Hindlimb muscle (tissue), 1 donor: ENCODE measurements around the gene KRTAP1-5. TPM values are rescaled to one million over a fixed set of nuclear protein-coding genes. Genes with fewer than 3 reads are reported as not detected.
"Not testable (repeated sequence)": the region's sequence is repeated elsewhere in the genome, so short reads cannot be mapped to it uniquely, and the experiment has no call there.

ENCODE experiments used
- DNase-seq: peaks from one replicate; pipeline ENCODE4 v3.0.0-alpha.2; 2013
- polyA plus RNA-seq: library from polyadenylated mRNA; unstranded; fragments of 120-200 nt; gene quantifications from one replicate; pipeline ENCODE4 v1.2.1, GENCODE V29; 2013; ENCODE audit not compliant: insufficient read length

The KRTAP1-5 gene
- polyA plus RNA-seq, 1 donor: not detected

DNA sequence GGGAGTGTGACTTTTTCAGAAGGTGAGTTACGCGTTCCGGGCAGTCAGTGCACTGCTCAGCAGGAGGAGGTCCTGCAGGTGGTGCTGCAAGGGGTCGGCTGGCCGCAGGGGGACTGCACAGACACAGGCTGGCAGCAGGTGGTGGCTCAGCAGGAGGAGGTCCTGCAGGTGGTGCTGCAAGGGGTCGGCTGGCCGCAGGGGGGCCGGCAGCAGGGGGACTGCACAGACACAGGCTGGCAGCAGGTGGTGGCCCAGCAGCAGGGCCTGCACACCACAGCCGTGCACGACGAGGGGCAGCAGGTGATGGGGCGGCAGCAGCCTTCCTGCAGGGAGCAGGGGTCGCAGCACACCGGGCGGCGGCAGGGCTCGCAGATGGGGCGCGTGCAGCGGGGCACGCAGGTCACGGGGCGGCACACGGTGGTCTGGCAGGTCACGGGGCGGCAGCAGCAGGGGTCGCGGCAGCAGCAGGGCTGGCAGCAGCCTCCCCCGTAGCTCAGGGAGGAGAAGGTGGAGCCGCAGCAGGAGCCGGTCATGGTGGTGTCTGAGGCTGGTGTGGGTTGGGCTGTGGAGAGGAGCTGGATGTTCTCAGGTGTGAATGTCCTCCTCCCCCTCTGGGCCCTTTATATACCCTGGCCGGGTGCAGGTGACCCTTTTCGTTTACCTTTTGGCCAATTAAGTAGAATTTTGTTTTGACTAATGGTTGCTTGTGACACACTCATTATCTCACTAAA lies 19.9 kb upstream of the KRTAP1-5 start, which contains the start of gene KRTAP2-1:
Gene KRTAP2-1 (minus strand): TSS at position 582 of the 731 bp plus-strand sequence. CDS start 49 bp downstream, at position 533.
- not testable (repeated sequence) for DNase-seq

DNA sequence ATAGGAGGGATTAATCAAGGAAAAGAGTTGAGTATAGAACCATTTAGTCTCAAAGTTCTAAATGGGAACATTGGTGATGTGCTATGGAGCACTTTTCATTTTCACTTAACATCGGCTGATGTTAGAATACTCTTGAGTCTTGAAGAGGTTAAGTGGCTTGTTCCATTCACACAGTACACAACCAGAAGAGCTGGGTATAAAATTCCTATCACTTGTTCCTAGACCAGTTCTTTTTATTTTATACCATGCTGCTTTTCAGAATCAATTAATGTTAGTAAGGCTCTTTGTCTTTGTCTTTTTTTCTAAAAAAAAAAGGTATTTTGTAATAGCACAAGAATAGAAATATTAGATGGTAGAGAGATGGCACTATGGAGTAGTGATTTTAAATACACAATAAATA lies 15.9 kb upstream of the KRTAP1-5 start:
- no peak for DNase-seq

DNA sequence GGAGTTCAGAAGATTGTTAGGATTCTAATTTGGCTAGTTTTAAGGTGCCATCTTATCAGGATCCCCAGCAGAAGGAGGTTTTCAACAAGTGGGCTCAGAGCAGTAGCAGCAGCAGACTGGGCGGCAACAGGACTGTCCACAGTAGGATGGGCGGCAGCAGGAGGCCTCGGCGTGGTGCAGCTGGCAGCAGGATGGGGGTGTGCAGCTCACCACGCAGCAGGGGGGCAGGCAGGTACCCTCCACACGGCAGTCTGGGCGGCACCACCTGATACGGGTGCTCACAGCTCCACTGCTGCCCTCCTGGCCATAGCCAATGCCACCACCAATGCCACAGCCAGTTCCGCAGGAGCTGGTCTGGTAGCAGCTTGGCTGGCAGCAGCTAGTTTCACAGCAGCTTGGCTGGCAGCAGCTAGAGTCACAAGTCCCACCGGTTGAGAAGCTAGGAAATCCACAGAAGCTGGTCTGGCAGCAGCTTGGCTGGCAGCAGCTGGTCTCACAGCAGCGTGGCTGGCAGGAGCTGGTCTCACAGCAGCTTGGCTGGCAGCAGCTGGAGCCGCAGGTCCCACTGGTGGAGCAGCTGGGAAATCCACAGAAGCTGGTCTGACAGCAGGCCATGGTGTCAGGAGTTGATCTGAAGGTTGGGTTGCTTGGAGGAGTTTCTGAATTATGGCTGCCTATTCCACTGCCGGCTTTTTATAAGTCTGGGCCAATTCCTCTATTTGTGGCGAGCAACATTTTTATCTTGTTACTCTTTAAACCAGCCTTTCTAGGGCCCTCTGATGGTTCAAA lies 14.0 kb upstream of the KRTAP1-5 start, which contains the start of gene KRTAP1-1:
Gene KRTAP1-1 (minus strand): TSS at position 668 of the 789 bp plus-strand sequence. CDS start 53 bp downstream, at position 615.
- peak; percentile 6 for DNase-seq

DNA sequence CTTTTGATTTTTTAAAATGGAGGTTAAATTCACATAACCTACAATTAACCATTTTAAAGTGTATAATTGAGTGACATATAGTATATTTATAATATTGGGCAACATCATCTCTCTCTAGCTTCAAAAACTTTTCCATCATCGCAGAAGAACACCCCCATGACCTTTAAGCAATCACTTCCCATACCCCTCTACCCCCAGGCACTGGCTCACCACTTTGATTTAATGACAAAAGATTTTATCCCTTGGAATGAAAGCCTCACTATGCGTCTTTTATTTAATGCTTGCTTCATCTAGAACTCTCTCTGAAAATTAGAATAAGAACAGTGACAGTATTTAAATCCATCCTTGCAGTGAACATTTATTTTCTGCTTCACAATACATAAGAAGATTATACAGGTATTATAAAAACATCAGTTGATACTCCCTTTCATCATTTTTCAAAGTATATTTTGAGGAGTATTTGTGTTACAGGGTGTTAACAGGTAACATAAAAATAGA lies 10.9 kb upstream of the KRTAP1-5 start:
- no peak for DNase-seq

DNA sequence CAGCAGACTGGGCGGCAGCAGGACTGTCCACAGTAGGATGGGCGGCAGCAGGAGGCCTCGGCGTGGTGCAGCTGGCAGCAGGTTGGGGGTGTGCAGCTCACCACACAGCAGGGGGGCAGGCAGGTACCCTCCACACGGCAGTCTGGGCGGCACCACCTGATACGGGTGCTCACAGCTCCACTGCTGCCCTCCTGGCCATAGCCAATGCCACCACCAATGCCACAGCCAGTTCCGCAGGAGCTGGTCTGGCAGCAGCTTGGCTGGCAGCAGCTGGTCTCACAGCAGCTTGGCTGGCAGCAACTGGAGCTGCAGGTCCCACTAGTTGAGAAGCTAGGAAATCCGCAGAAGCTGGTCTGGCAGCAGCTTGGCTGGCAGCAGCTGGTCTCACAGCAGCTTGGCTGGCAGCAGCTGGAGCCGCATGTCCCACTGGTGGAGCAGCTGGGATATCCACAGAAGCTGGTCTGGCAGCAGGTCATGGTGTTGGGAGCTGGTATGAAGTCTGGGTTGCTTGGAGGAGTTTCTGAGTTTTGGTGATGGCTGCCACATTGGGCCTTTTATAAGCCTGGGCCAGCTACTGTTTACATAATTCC lies 7.4 kb upstream of the KRTAP1-5 start, which contains the start of gene KRTAP1-3:
Gene KRTAP1-3 (minus strand): TSS at position 529 of the 590 bp plus-strand sequence. CDS start 53 bp downstream, at position 476.
- DNase-seq: not testable (repeated sequence)

DNA sequence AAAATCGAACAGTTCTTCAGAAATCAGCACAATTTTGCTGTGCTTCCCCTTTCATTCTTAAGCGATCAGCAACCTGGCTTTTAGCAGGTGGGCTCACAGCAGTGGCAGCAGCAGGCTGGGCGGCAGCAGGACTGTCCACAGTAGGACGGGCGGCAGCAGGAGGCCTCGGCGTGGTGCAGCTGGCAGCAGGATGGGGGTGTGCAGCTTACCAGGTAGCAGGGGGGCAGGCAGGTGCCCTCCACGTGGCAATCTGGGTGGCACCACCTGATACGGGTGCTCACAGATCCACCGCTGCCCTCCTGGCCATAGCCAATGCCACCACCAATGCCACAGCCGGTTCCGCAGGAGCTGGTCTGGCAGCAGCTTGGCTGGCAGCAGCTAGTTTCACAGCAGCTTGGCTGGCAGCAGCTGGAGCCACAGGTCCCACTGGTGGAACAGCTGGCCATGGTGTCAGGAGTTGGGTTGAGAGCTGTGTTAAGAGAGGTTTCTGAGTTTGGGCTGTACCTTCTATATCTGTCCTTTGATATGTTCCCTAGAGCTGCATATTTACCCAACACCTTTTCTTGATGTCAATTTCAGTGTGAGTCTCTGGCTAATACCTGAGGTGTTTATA lies 2.7 kb upstream of the KRTAP1-5 start, which contains the start of gene KRTAP1-4:
Gene KRTAP1-4 (minus strand): TSS at position 563 of the 613 bp plus-strand sequence. CDS start 117 bp downstream, at position 446.
- DNase-seq: no peak

DNA sequence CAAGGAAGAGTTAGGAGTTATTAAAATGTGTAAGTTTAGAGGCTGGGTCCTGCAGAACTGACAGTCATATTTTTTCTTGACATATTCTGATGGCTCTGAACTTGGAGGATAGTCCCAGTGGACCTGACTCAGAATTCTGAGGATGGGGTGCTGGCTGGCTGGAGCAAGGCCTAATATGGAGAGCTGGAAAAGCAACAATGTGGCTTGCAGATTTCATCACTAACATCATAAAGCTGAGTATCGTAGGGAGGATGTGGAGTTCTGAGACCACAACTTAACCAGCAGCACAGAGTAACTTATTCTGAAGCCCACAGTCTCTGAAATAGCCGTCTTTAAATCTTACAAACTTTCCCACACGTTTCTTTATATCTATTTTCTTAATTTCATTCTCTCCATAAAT lies 2.3 kb downstream of the KRTAP1-5 start:
- DNase-seq: no peak

DNA sequence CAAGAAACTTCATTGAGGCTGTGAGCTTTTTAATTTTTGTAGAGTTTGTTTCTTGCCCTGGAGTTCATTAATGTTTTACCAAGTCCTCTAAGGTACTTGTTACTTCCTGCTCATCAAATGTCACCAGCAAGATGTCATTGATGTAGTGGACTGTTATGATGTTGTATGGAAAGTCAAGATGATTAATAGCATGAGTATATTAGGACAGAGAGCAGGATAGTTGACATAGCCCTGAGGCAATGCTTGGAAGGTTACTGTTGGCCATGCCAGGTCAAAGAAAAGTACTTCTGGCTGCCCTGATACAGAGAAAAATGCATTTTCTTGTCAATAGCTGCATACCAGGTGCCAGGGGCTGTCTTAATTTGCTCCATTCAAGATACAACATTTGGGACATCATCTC lies 6.7 kb downstream of the KRTAP1-5 start:
- no peak for DNase-seq

DNA sequence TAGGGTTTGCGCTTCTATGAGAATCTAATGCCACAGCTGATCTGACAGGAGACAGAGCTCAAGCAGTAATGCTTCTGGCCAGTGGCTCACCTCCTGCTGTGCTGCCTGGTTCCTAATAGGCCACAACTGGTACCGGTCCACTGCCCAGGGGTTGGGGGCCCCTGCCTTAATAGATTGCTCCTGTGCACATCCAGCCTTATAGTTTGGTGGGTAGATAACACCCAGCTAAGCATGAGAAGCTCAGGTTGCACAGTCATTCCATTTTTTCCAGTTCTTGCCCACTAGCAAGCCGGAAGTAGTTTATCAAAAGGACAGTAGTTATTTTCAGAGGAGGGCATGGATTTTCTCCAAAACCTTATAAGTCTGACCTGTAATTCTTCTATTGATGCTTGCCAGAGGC lies 7.6 kb downstream of the KRTAP1-5 start:
- DNase-seq: no peak

DNA sequence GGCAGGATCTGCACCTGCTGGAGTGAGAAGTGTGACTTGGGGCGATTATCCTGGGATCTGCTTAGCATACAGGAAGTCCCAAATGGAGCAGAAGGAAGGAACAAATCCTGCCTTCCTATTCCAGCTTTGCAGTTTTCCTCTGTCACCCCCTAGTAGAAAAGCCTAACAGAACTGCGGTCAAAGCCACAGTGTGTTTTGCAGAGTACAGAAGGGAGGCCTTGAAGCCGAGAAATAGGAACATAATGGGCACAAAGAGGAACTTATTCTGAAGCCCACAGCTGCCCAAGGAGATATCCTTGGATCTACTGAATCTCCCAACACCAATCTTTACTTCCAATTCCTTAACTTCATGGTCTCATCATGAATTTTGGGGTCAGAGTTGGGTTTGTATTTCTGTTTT lies 8.5 kb downstream of the KRTAP1-5 start:
- no peak for DNase-seq

DNA sequence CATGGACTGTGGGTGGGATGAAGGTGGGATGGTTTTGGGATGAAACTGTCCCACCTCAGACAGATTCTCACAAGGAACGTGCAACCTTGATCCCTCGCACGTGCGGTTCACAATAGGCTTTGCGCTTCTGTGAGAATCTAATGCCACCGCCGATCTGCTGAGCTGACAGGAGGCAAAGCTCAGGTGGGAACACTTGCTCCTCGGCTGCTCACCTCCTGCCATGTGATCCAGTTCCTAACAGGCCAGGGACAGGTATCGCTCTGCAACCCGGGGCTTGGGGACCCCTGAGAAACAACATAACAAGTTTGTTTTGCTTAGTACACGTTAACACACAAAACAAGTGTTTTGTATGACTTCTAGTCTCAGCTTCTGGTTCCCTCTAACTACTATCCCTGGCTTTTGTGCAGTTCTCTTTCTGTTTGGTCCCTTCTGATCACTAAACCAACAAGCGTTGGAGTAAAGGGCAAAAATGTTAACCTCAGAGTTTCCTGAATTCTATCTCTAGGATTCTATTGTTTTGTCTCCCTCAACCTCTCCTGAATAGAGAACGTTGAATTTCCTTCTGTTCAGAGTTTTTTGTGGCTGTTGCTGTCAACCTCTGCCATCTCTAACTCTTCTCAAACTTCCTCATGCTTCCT lies 10.3 kb downstream of the KRTAP1-5 start:
- DNase-seq: no peak

DNA sequence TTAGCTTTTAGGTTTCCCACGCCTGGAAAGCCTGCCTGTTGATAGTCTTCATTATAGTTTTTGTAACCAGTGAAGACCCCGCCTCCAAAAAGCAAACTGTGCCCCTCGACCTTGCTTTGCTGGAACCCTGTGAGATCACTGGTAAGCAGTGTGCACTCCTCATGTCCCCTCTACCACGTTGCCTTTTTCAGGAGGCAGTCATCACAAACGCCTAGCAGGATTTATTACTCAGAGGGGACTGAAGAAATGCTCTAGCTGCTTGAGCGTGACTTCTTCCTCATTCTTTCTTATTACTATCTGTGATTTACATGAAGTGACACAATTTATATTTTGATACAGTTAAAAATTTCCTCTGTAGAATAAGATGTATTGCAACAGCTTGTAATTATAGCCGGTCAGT lies 11.6 kb downstream of the KRTAP1-5 start:
- DNase-seq: no peak

DNA sequence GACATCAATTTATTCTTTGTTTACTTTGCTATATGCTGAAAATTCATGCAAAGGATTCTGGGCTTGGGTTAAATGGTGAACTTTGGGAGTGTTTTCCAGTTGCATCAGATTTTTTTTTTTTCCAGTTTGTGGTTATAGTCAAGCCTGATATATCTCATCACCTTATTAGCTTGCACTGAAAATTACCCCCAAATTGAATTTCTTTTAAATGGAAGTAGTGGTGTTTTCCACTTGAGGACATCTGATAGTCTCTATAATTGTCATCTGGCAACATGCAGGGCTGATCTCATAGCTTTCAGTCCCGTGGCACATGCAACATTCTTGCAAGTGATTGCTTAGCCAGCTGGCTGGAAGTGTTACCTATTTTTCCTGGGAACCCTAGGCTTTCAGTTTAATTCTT lies 13.4 kb downstream of the KRTAP1-5 start:
- peak; percentile 9 for DNase-seq

DNA sequence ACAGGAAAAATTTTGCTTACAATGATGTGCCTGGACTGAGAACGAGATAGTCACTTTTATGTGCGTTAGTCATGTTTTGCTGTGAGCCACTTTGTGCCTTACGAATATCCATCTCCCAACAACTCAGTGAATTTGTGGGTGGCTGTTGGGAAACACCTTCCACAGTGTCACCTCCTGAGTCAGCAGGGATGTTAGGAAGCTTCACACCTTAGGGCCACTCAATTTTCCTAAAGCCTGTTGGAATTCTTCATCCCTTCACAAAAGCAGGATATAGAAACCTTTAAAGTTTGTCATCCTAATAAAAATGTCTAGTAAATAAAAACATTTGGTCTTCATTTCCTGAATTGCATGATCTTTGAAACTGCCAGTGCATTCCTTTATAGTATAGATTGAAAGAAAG lies 13.8 kb downstream of the KRTAP1-5 start:
- DNase-seq: no peak

DNA sequence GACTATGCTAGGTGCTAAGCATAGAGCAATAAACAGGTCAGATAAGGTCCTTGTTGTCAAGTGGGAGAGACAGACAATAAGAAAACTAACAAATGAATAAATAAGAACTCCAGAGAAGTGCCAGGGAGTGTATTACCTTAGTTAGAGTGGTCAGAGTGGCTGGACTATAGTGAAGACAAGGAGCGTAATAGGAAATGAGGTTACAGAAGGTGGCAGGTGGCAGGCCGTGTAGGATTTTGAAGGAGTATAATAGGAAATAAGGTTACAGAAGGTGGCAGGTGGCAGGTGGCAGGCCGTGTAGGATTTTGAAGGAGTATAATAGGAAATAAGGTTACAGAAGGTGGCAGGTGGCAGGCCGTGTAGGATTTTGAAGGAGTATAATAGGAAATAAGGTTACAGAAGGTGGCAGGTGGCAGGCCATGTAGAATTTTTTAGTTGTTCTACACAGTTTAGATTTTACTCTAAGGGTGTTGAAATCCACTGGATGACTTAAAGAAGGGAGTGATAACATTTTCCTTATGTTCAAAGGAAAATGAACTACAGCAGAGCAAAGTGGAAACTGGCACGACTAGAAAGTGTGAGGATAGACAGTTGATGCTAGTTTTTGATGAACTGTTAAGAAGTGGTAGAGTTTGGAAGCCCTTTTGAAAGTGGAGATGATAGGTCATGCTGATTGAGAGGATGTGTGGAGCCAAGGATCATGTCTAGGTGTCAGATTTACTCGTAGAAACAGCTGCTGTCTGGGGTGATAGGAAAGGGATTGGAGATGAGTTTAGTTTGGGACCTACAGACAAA lies 14.5 kb downstream of the KRTAP1-5 start:
- DNase-seq: no peak

DNA sequence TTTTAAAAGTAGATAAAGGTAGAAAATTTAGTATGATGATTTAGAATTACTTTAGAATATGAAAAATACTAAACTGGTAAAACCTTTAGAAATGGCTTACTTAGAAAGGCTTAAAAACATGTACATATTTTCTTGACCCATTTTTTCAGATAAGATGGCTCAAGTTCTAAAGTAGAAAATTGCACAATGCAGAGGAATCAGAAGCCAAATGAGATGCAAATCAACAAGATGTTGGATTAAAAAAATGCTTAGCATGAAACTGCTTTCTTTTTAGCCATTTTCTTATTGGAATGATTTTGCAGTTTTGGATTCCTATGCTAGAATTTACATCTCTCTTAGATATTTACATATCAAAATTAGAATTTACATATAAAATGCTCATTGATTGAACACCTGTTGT lies 16.6 kb downstream of the KRTAP1-5 start:
- no peak for DNase-seq

DNA sequence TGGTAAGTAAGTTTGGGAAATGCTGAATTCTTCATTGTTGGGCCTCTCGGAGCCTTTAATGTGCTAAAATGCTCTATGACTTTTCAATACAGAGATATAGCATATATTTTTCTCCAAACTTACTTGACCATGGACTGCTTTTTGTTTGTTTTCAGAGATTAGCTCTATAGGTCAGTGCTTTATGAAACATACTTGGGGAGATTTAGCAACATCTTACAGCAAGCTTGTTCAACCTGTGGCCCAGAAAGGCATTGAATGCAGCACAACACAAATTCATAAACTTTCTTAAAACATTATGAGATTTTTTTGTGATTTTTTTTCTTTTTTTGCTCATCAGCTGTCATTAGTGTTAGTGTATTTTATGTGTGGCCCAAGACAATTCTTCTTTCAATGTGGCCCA lies 17.1 kb downstream of the KRTAP1-5 start:
- no peak for DNase-seq

DNA sequence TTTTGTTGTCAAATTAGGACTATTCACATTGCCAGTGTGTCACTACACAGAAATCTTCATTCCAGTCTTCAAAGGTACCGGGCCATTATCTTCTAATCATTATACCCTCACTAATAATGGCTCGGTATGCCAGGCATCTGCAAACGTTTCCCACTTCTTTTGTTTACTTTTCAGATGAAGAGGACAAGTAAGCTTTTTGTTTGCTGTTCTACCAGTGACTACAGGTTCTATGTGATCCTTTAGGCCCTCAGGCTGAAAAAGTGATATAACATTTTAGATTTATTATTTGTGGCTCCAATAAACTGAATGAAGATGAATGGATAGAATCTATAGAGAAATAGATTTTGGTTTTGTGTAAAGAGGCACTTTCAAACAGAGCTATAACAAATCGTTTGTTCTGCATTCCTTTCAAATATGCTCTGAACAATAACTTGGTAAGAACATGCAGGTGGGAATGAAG lies 17.7 kb downstream of the KRTAP1-5 start:
- no peak for DNase-seq

DNA sequence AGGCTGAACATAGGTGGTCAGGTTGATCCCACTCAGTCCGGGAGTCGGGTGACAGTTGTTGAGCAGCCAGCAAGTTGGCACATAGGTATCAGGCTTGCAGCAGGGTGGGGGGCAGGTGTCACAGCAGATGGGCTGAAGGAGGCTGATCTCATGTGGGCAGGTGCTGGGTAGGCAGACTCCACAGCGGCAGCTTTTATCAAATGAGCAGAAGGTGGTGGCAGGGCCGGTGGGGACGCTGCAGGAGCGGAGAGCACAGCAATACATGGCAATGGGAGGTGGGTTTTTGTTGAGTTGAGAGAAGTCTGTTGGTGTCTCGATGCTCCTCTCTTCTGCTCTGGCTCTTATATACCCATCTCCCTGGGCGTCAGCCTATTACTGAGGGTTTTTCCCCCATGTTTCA lies 18.2 kb downstream of the KRTAP1-5 start, which contains the start of gene KRTAP3-1:
Gene KRTAP3-1 (minus strand): TSS at position 318 of the 400 bp plus-strand sequence. CDS start 54 bp downstream, at position 264.
- no peak for DNase-seq

DNA sequence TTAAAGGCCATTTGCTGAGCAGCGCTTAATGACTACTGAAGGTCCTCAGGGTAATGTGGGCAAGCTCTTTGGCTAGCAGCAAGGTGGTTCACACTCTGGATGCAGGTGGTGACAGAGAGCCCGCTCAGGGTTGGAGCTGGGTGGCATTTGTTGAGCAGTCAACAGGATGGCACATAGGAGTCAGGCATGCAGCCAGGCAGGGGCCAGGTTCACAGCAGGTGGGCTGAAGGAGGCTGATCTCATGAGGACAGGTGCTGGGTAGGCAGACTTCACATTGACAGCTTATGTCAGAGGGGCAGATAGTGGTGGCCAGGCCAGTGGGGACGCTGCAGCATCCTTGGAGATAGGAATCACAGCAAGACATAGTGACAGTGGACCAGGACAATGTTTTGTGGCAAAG lies 22.6 kb downstream of the KRTAP1-5 start:
- DNase-seq: no peak

DNA sequence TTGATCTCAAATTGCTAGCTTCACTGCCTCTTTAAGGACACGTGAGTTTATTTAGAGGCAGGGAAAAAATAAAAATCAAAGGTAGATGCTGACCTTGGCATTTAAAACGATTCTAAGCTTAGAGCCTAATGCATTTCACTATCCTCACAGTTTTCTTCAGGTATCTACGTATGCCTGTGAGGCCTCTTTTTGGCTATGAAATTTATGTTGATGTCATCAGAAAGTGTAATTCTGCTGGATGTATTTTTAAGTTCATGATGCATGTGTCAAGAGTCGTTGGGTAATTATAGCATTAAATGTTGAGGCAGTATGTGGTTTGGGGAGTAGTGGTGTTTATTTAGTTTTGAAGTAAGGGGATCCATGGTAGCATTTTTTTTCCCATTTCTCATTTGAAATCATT lies 23.1 kb downstream of the KRTAP1-5 start:
- DNase-seq: no peak
